Mesendoderm (in vitro differentiated cells): ENCODE measurements around the gene USP7.
"Not testable (repeated sequence)": the region's sequence is repeated elsewhere in the genome, so short reads cannot be mapped to it uniquely, and the experiment has no call there.

Source experiments
- DNase-seq: peaks from one replicate; pipeline ENCODE4 v3.0.0; 2013
- H2AK5ac ChIP-seq: 2 replicates; pipeline ENCODE4 v1.6.1; 2013; ENCODE audit warnings: low read length, inconsistent platforms
- H2BK120ac ChIP-seq: 2 replicates; pipeline ENCODE4 v1.6.1; 2013; ENCODE audit warnings: low read depth, mild to moderate bottlenecking, low read length, moderate library complexity, mixed read lengths
- H2BK15ac ChIP-seq: replicated peaks from 2 replicates; pipeline ENCODE4 v1.6.1; 2013; ENCODE audit warnings: low read depth, mild to moderate bottlenecking, moderate library complexity
- H2BK5ac ChIP-seq: 2 replicates; pipeline ENCODE4 v1.6.1; 2013; ENCODE audit warnings: low read length, inconsistent platforms
- H3K18ac ChIP-seq: 2 replicates; pipeline ENCODE4 v1.6.1; 2013; ENCODE audit warnings: mild to moderate bottlenecking, low read length, mixed read lengths
- H3K23ac ChIP-seq: one replicate; pipeline ENCODE4 v1.6.1; 2013; ENCODE audit warnings: low read length
- H3K27ac ChIP-seq: 2 replicates; pipeline ENCODE4 v1.5.1; 2013; ENCODE audit warnings: low read depth, mild to moderate bottlenecking, inconsistent platforms, low read length, moderate library complexity
- H3K27me3 ChIP-seq: 2 replicates; pipeline ENCODE4 v1.6.1; 2013; ENCODE audit warnings: low read length, control low read depth, mild to moderate bottlenecking, inconsistent platforms; ENCODE audit not compliant: insufficient read depth, poor library complexity
- H3K36me3 ChIP-seq: 2 replicates; pipeline ENCODE4 v1.6.1; 2013; ENCODE audit warnings: low read length, inconsistent platforms; ENCODE audit not compliant: control insufficient read depth, insufficient read depth
- H3K4ac ChIP-seq: one replicate; pipeline ENCODE4 v1.6.1; 2013; ENCODE audit warnings: low read depth, mild to moderate bottlenecking, low read length, moderate library complexity
- H3K4me1 ChIP-seq: 2 replicates; pipeline ENCODE4 v1.6.1; 2013; ENCODE audit warnings: low read depth, low read length, inconsistent platforms; ENCODE audit not compliant: control insufficient read depth
- H3K4me2 ChIP-seq: 2 replicates; pipeline ENCODE4 v1.6.1; 2013; ENCODE audit warnings: low read length
- H3K4me3 ChIP-seq: 2 replicates; pipeline ENCODE4 v1.5.1; 2013; ENCODE audit warnings: mild to moderate bottlenecking, low read length
- H3K56ac ChIP-seq: one replicate; pipeline ENCODE4 v1.6.1; 2013; ENCODE audit warnings: low read length
- H3K79me1 ChIP-seq: 2 replicates; pipeline ENCODE4 v1.6.1; 2013; ENCODE audit warnings: low read length, inconsistent platforms
- H3K79me2 ChIP-seq: 2 replicates; pipeline ENCODE4 v1.6.1; 2013; ENCODE audit warnings: mild to moderate bottlenecking, low read length; ENCODE audit not compliant: control insufficient read depth, insufficient read depth
- H3K9ac ChIP-seq: 2 replicates; pipeline ENCODE4 v1.6.1; 2013; ENCODE audit warnings: low read length, inconsistent platforms
- H4K5ac ChIP-seq: one replicate; pipeline ENCODE4 v1.6.1; 2013; ENCODE audit warnings: low read length
- H4K8ac ChIP-seq: one replicate; pipeline ENCODE4 v1.6.1; 2013; ENCODE audit warnings: low read depth, mild to moderate bottlenecking, control low read depth, low read length, moderate library complexity
- WGBS: extraction: QIAGEN DNeasy Blood & Tissue Kit; methylation state at CpG from one replicate; pipeline ENCODE4 v1.1.7; 2013; ENCODE audit warnings: low lambda C conversion rate, missing lambda C conversion rate; ENCODE audit not compliant: insufficient coverage; ENCODE audit errors: extremely low coverage; 5-methylcytosine and 5-hydroxymethylcytosine counted together

USP7 gene

DNA sequence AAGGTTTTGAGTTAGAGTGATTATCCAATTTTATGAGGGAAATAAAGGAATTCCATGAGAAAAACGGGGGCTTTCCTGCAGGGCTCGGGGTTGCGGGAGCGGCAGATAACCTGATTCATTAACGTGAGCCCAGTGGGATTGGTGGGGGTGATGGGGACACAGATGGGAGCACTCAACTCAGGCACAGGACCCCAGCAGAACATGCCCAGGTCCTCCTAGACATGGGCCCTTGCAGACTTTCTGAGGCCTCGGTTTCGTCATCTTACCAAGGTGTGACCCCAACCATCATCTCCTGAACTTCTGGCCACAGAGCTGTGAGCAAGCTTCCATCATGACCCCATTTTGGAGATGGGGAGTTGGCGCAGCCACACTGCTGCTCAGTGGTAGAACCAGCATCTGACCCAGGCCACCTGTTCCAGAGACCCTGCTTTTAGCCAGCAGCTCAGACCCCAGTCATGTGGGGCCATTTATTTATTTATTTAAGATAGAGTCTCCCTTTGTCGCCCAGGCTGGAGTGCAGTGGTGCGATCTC lies 117.2 kb downstream of the USP7 start:
- H3K79me2 ChIP-seq = peaks cover 2% of the 10 kb centered on the region
- no peak overlapping the region for H2AK5ac ChIP-seq
- H3K36me3 ChIP-seq = peaks cover 11% of the 10 kb centered on the region
- H4K5ac ChIP-seq = no peak overlapping the region
- H3K27ac ChIP-seq = no peak overlapping the region
- H3K4me3 ChIP-seq = no peak overlapping the region
- no peak overlapping the region for H2BK15ac ChIP-seq
- no peaks in the 10 kb centered on the region for H3K27me3 ChIP-seq
- no peak overlapping the region for H3K18ac ChIP-seq
- no peak overlapping the region for H4K8ac ChIP-seq
- no peak for DNase-seq
- H2BK5ac ChIP-seq = no peak overlapping the region
- no CpG with 5 or more reads among the region's 10 CpGs for WGBS
- no peaks in the 10 kb centered on the region for H3K4me1 ChIP-seq
- no peak overlapping the region for H3K4ac ChIP-seq
- no peak overlapping the region for H3K56ac ChIP-seq
- no peak overlapping the region for H3K4me2 ChIP-seq
- no peak overlapping the region for H3K23ac ChIP-seq
- no peak overlapping the region for H2BK120ac ChIP-seq
- no peak overlapping the region for H3K9ac ChIP-seq
- peaks cover 7% of the 10 kb centered on the region for H3K79me1 ChIP-seq

DNA sequence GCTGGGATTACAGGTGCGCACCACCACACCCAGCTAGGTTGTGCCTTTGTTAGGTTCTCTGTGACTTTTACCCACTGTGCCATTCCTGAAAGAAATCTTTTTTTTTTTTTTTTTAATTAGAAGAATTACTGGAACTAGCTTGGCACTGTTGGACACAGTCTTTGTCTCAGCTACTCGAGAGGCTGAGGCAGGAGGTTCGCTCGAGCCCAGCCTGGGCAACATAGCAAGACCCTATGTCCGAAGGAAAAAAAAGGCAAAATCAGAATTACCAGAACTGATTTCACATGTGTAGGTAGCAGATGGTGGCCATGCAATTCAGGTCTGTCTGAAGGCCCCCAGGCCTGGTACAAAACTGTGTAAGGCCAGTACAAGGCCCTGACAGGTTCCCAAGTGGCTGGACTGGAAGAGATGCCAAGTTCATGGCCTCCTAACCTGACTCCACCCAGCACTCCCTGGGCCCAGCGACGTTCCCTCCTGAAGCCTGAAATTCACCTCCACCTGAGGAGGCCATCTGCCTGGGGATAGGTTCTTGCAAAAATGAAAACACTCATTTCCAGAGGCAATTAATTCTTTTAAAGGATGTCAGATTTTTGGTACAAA lies 117.9 kb downstream of the USP7 start:
- Histone ChIP-seq H3K18ac (no peak overlapping the region), H2BK5ac (no peak overlapping the region), H2AK5ac (no peak overlapping the region), H3K9ac (no peak overlapping the region), H3K36me3 (peaks cover 11% of the 10 kb centered on the region), H4K8ac (no peak overlapping the region), H3K79me1 (peaks cover 7% of the 10 kb centered on the region), H2BK120ac (no peak overlapping the region), H2BK15ac (no peak overlapping the region), H3K27ac (no peak overlapping the region), H3K27me3 (no peaks in the 10 kb centered on the region), H3K4me1 (no peaks in the 10 kb centered on the region), H4K5ac (no peak overlapping the region), H3K4me2 (no peak overlapping the region), H3K79me2 (peaks cover 2% of the 10 kb centered on the region), H3K56ac (no peak overlapping the region), H3K4me3 (no peak overlapping the region), H3K4ac (no peak overlapping the region), H3K23ac (no peak overlapping the region)
- DNase-seq = no peak
- WGBS = no CpG with 5 or more reads among the region's 7 CpGs

DNA sequence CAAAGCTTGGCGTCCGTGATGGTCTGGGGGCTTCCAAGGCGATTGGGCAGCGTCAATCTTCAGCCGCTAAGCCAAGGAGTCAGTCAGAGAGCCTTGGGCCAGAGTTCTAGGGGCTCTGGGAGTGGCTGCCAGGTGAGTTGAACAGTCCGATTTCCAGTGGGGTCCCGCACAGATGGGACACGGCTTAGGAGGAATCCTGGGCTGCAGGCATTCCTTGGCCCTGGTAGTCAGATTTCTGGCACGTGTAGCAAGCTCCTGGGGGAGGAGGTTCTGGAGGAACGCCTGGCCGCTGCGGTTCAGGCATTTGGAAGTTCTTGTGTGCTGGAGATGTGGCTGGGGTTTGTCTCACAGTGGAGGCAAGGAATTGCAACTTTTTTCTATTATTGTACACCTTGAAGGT lies 120.4 kb downstream of the USP7 start:
- not testable (repeated sequence) for H3K4me3 ChIP-seq, H4K5ac ChIP-seq, H3K4me1 ChIP-seq, H3K27ac ChIP-seq, H3K56ac ChIP-seq, H3K79me2 ChIP-seq, H3K4me2 ChIP-seq, DNase-seq, H3K27me3 ChIP-seq, H2BK120ac ChIP-seq, H4K8ac ChIP-seq, H3K79me1 ChIP-seq, H3K9ac ChIP-seq, H3K4ac ChIP-seq, H3K18ac ChIP-seq, H2BK5ac ChIP-seq, H3K23ac ChIP-seq, H3K36me3 ChIP-seq, H2BK15ac ChIP-seq, H2AK5ac ChIP-seq
- no CpG with 5 or more reads among the region's 12 CpGs for WGBS
